ENCODE results near the gene TMEM39A. TPM values are rescaled to one million over a fixed set of nuclear protein-coding genes. Genes with fewer than 3 reads are reported as not detected.

The TMEM39A gene
- total and polyA plus RNA-seq, 9 donors, result 12.9 to 58.1 (median 38.7) TPM

DNA sequence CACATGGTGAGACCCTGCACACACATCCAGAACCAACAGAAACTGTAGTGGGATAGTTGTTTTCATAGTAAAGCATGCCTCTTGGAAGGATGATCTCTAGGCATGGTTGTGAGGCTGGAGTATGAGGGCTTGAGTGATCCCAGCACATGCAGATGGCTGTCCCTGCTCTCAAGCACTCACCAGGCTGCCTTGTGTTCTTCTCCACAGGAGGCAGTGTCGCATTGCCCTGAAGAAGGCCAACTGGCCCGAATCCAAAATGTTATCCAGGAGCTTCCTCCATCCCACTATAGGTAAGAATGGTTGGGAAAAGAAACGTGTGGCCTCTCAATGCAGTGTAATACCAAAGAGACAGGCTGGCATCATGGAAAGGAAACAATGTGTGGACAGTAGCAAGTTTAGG lies 82.7 kb downstream of the TMEM39A start:
- H3K36me3 ChIP-seq, result no peaks in the 10 kb centered on the region
- 70 to 85% (median 77%) methylated on average over 3 of the region's 3 CpGs for WGBS, 3 donors
- intact Hi-C loops (cut with DNase I), result no loop called here
- H3K27me3 ChIP-seq, result no peaks in the 10 kb centered on the region
- no peak overlapping the region for H3K4me3 ChIP-seq
- no peaks in the 10 kb centered on the region for H3K9me3 ChIP-seq
- H3K4me1 ChIP-seq (ENCODE audit: insufficient read depth), result no peaks in the 10 kb centered on the region
- DNase-seq, result no peak
- TF ChIP-seq, protein P1, sequence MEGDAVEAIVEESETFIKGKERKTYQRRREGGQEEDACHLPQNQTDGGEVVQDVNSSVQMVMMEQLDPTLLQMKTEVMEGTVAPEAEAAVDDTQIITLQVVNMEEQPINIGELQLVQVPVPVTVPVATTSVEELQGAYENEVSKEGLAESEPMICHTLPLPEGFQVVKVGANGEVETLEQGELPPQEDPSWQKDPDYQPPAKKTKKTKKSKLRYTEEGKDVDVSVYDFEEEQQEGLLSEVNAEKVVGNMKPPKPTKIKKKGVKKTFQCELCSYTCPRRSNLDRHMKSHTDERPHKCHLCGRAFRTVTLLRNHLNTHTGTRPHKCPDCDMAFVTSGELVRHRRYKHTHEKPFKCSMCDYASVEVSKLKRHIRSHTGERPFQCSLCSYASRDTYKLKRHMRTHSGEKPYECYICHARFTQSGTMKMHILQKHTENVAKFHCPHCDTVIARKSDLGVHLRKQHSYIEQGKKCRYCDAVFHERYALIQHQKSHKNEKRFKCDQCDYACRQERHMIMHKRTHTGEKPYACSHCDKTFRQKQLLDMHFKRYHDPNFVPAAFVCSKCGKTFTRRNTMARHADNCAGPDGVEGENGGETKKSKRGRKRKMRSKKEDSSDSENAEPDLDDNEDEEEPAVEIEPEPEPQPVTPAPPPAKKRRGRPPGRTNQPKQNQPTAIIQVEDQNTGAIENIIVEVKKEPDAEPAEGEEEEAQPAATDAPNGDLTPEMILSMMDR (IDR thresholded peaks at IDR 0.05), result no peak
- no peak for TF ChIP-seq POLR2A (IDR thresholded peaks at IDR 0.05)
- no peak for TF ChIP-seq EP300 (IDR thresholded peaks at IDR 0.05)
- no peak overlapping the region for H3K27ac ChIP-seq

Other genes starting within 250 kb of the TMEM39A start
- gene B4GALT4, start 222.7 kb downstream of the TMEM39A start, total RNA-seq, result 10 to 100 TPM; 14.4 to 26.1 (median 23.7) TPM
- gene B4GALT4, start 222.7 kb downstream of the TMEM39A start, polyA plus RNA-seq, result 10 to 100 TPM; 19.5 to 26.6 TPM
- gene ARHGAP31, start 169.2 kb downstream of the TMEM39A start, total RNA-seq, result 10 to 100 TPM in 5 of 7 donors, 1 to 10 TPM in 2; 6.3 to 41.4 (median 21.3) TPM
- gene ARHGAP31, start 169.2 kb downstream of the TMEM39A start, polyA plus RNA-seq, result 10 to 100 TPM in 1 of 2 donors, 1 to 10 TPM in 1; 8.7 to 26.0 TPM
- 10 to 100 TPM; 12.1 to 26.2 (median 14.6) TPM for gene POGLUT1, start 5.3 kb upstream of the TMEM39A start, total RNA-seq
- gene POGLUT1, start 5.3 kb upstream of the TMEM39A start, polyA plus RNA-seq, result 10 to 100 TPM in 1 of 2 donors, 1 to 10 TPM in 1; 6.6 to 12.1 TPM
- 10 to 100 TPM; 38.7 to 82.4 (median 71.3) TPM for gene TIMMDC1, start 34.9 kb upstream of the TMEM39A start, total RNA-seq
- 10 to 100 TPM; 46.7 to 74.9 TPM for gene TIMMDC1, start 34.9 kb upstream of the TMEM39A start, polyA plus RNA-seq
- gene CD80, start 96.0 kb upstream of the TMEM39A start, total RNA-seq, result under 1 TPM in 6 of 7 donors, not detected in 1; 0.11 to 0.60 (median 0.26) TPM
- gene CD80, start 96.0 kb upstream of the TMEM39A start, polyA plus RNA-seq, result under 1 TPM; 0.07 to 0.73 TPM
- gene ADPRH, start 115.9 kb upstream of the TMEM39A start, total RNA-seq, result 1 to 10 TPM; 2.1 to 6.8 (median 4.5) TPM
- 10 to 100 TPM in 1 of 2 donors, 1 to 10 TPM in 1; 2.6 to 14.6 TPM for gene ADPRH, start 115.9 kb upstream of the TMEM39A start, polyA plus RNA-seq
- 1 to 10 TPM in 4 of 7 donors, under 1 TPM in 3; 0.53 to 9.9 (median 1.2) TPM for gene PLA1A, start 134.3 kb upstream of the TMEM39A start, total RNA-seq
- 1 to 10 TPM; 2.2 to 3.9 TPM for gene PLA1A, start 134.3 kb upstream of the TMEM39A start, polyA plus RNA-seq
- 1 to 10 TPM in 6 of 7 donors, under 1 TPM in 1; 0.83 to 5.0 (median 2.7) TPM for gene POPDC2, start 197.0 kb upstream of the TMEM39A start, total RNA-seq
- gene POPDC2, start 197.0 kb upstream of the TMEM39A start, polyA plus RNA-seq, result 1 to 10 TPM; 3.0 to 4.6 TPM
- gene COX17, start 213.8 kb upstream of the TMEM39A start, total RNA-seq, result 10 to 100 TPM; 12.4 to 30.6 (median 24.0) TPM
- 10 to 100 TPM; 26.9 to 42.2 TPM for gene COX17, start 213.8 kb upstream of the TMEM39A start, polyA plus RNA-seq
- gene CFAP91, start 239.4 kb upstream of the TMEM39A start, total RNA-seq, result 10 to 100 TPM in 6 of 7 donors, 1 to 10 TPM in 1; 9.6 to 47.9 (median 16.1) TPM
- gene CFAP91, start 239.4 kb upstream of the TMEM39A start, polyA plus RNA-seq, result 1 to 10 TPM; 5.3 to 7.3 TPM

All from ovary (tissue), 9 donors.